ENCODE data around the gene CDC14A. TPM values are rescaled to one million over a fixed set of nuclear protein-coding genes. Genes with fewer than 3 reads are reported as not detected.

The CDC14A gene
- total RNA-seq, 1 donor from 2014 or later, result 12.9 TPM

- peaks cover 3% of the 10 kb centered on the region for H3K27me3 Mint-ChIP-seq (ENCODE audit: unreplicated experiment)
- no peaks in the 10 kb centered on the region for H3K9me3 Mint-ChIP-seq (ENCODE audit: unreplicated experiment)
- H3K4me3 Mint-ChIP-seq (ENCODE audit: unreplicated experiment), result no peak overlapping the region
- DNase-seq (ENCODE audit: low spot score), result no peak
- no peaks in the 10 kb centered on the region for H3K4me1 Mint-ChIP-seq (ENCODE audit: unreplicated experiment)
- peaks cover 24% of the 10 kb centered on the region for H3K36me3 Mint-ChIP-seq (ENCODE audit: low read depth, unreplicated experiment)
- H3K27ac Mint-ChIP-seq (ENCODE audit: unreplicated experiment), result no peak overlapping the region
- TF ChIP-seq, protein P1, sequence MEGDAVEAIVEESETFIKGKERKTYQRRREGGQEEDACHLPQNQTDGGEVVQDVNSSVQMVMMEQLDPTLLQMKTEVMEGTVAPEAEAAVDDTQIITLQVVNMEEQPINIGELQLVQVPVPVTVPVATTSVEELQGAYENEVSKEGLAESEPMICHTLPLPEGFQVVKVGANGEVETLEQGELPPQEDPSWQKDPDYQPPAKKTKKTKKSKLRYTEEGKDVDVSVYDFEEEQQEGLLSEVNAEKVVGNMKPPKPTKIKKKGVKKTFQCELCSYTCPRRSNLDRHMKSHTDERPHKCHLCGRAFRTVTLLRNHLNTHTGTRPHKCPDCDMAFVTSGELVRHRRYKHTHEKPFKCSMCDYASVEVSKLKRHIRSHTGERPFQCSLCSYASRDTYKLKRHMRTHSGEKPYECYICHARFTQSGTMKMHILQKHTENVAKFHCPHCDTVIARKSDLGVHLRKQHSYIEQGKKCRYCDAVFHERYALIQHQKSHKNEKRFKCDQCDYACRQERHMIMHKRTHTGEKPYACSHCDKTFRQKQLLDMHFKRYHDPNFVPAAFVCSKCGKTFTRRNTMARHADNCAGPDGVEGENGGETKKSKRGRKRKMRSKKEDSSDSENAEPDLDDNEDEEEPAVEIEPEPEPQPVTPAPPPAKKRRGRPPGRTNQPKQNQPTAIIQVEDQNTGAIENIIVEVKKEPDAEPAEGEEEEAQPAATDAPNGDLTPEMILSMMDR (IDR thresholded peaks at IDR 0.05; ENCODE audit: unreplicated experiment), result no peak
These were observed 149.9 kb downstream of the CDC14A start for GRCh38 chr1:100502052-100502792.

DNA sequence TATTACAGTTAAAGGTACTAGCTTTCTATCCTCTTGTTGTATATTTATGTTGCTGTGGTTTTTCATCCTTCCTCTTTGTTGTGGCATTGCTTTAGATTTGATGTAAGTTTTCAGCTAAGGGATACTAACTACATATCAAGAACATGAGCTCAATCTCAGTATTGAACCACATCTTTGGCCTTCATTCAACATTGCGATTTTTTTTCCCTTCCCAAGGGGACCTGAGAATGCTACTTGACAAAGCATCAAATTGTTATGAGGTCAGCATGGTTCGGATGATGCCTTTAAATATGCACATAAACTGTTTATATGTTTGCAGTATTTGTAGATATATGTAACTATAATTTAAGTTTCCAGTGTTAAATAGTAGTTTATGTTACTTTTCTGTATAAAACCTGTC is 153.9 kb downstream of the CDC14A start:
- Mint-ChIP-seq H3K36me3 (ENCODE audit: low read depth, unreplicated experiment) (peaks cover 3% of the 10 kb centered on the region), H3K4me3 (ENCODE audit: unreplicated experiment) (no peak overlapping the region), H3K9me3 (ENCODE audit: unreplicated experiment) (no peaks in the 10 kb centered on the region), H3K4me1 (ENCODE audit: unreplicated experiment) (no peaks in the 10 kb centered on the region), H3K27ac (ENCODE audit: unreplicated experiment) (no peak overlapping the region), H3K27me3 (ENCODE audit: unreplicated experiment) (no peaks in the 10 kb centered on the region)
- no peak for DNase-seq (ENCODE audit: low spot score)
- TF ChIP-seq, protein P1 (IDR thresholded peaks at IDR 0.05; ENCODE audit: unreplicated experiment), result no peak

GRCh38 chr1:100510451-100510850 is 158.1 kb downstream of the CDC14A start:
- Mint-ChIP-seq H3K4me3 (ENCODE audit: unreplicated experiment) (no peak overlapping the region), H3K36me3 (ENCODE audit: low read depth, unreplicated experiment) (peaks cover 3% of the 10 kb centered on the region), H3K4me1 (ENCODE audit: unreplicated experiment) (no peaks in the 10 kb centered on the region), H3K27ac (ENCODE audit: unreplicated experiment) (no peak overlapping the region), H3K9me3 (ENCODE audit: unreplicated experiment) (no peaks in the 10 kb centered on the region), H3K27me3 (ENCODE audit: unreplicated experiment) (no peaks in the 10 kb centered on the region)
- TF ChIP-seq, protein P1 (IDR thresholded peaks at IDR 0.05; ENCODE audit: unreplicated experiment), result no peak
- no peak for DNase-seq (ENCODE audit: low spot score)

DNA sequence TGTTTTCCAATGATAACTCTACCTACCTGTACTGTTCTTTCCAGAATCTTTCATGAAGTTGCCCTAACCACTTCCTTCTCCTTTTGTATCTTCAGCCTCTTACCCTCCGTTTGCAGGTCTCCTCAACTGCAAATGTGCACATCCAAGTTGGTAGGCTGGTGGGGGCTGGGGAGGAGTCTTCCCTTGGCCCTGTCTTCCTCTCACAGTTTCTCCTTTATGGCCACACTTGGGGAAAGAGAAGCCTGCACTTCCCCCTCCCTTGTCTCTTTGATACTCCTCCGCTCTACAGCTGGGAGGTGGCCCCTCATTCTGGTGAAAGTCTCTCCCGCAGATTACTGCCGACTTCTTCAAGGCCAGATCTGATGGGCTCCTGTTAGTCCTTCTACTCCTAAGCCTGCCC is 158.8 kb downstream of the CDC14A start:
- Mint-ChIP-seq H3K4me1 (ENCODE audit: unreplicated experiment) (no peaks in the 10 kb centered on the region), H3K36me3 (ENCODE audit: low read depth, unreplicated experiment) (no peaks in the 10 kb centered on the region), H3K27ac (ENCODE audit: unreplicated experiment) (no peak overlapping the region), H3K9me3 (ENCODE audit: unreplicated experiment) (no peaks in the 10 kb centered on the region), H3K4me3 (ENCODE audit: unreplicated experiment) (no peak overlapping the region), H3K27me3 (ENCODE audit: unreplicated experiment) (no peaks in the 10 kb centered on the region)
- DNase-seq (ENCODE audit: low spot score), result no peak
- TF ChIP-seq, protein P1 (IDR thresholded peaks at IDR 0.05; ENCODE audit: unreplicated experiment), result no peak

DNA sequence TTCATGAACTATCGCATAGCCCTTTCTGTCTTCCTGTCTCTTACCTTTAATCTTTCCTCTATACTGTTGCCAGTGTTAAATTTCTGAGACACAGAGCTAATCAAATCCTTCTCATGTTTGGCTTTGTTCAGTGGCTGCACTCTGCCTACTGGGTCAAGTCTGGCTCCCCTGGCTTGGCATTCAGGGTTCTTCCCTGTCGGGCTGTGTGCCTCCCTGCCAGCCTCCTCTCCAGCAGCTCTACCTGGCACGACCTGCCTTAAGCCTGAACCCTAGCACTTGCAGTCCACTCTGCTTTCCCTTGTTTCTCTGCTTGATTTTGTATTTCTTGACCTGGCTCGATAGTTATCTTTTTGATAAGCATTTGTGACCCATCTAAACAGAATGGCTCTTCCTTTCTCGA is 159.5 kb downstream of the CDC14A start:
- Mint-ChIP-seq H3K36me3 (ENCODE audit: low read depth, unreplicated experiment) (no peaks in the 10 kb centered on the region), H3K9me3 (ENCODE audit: unreplicated experiment) (no peaks in the 10 kb centered on the region), H3K27me3 (ENCODE audit: unreplicated experiment) (no peaks in the 10 kb centered on the region), H3K4me3 (ENCODE audit: unreplicated experiment) (no peak overlapping the region), H3K27ac (ENCODE audit: unreplicated experiment) (no peak overlapping the region), H3K4me1 (ENCODE audit: unreplicated experiment) (no peaks in the 10 kb centered on the region)
- TF ChIP-seq, protein P1 (IDR thresholded peaks at IDR 0.05; ENCODE audit: unreplicated experiment), result no peak
- no peak for DNase-seq (ENCODE audit: low spot score)
